NB4 (cell line): Measurements from ENCODE around the gene DENND5B.

Experiments
- CTCF ChIP-seq: IDR thresholded peaks from one replicate; pipeline ENCODE4 v1.5.1; 2012; ENCODE audit warnings: low read depth, low read length
- MAX ChIP-seq: IDR thresholded peaks from 2 replicates; pipeline ENCODE4 v1.6.1; 2011; ENCODE audit warnings: low read depth, low read length
- POLR2A ChIP-seq: IDR thresholded peaks from 2 replicates; pipeline ENCODE4 v1.6.1; 2011; ENCODE audit warnings: mild to moderate bottlenecking; ENCODE audit not compliant: insufficient read length; ENCODE audit errors: extremely low read depth

GRCh38 chr12:31362759-31363415, 228.0 kb downstream of the DENND5B start:
- TF ChIP-seq CTCF (peak; percentile 26), POLR2A (peak; percentile 37), MAX (peak; percentile 93)
